ENCODE measurements around the gene NCK1. TPM values are rescaled to one million over a fixed set of nuclear protein-coding genes. Genes with fewer than 3 reads are reported as not detected.
"Not testable (repeated sequence)": the region's sequence is repeated elsewhere in the genome, so short reads cannot be mapped to it uniquely, and the experiment has no call there.

The NCK1 gene
- total and polyA plus RNA-seq, 4 experiments from 2014 or later = 40.3 to 68.4 (median 61.6) TPM

DNA sequence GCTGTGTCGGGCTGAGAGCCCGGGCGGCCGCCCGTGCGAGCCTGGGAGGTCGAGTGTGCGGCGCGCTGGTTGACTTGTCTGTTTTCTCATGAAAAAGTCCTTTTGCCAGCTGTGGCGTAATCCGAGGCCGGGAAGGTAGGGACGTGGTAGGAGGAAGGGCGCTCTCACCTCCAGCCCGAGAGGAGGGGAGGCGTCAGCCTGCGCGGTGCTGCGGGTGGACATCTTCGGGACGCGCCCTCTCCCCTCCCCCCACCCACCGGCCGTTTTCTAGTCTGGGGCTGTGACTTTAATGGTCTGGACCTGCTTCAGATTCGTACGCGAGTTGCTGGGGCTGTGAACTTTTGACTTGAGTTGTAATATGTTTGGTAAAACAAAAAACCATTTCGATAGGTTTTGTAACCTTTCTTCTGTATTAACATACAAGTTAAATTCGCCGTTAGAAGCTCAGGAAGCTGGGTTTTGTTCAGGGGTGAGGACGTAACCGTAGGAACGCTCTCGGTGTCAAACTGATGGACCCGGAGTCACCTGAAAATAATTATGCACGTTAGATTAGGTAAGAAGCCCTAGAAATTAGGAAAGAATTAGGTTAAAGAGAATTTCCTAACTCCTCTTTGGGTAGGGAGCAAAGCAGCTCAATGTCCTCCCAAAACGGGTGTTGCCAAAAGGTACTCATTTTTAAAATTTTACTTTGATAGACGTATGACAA is 762 bp downstream of the NCK1 start:
- intact Hi-C loops (cut with micrococcal nuclease) = loop anchor here (1.0 to 5.0 kb wide), 7 partner anchors 18 to 666 kb away; partner anchors contain the start of genes MSL2 and STAG1
- ChIA-PET POLR2A (ENCODE audit: partially characterized antibody) (interaction anchor here (0.6 to 5.3 kb wide), 29 partner anchors 8 to 673 kb away, joined by 3 to 143 read pairs (median 6); partner anchors contain the start of genes MSL2 and STAG1), CTCF (ENCODE audit: partially characterized antibody) (interaction anchor here (0.6 to 6.9 kb wide), 19 partner anchors 11 to 471 kb away, joined by 3 to 80 read pairs (median 5); partner anchors contain the start of gene STAG1)
- peaks cover 42 to 79% (median 59%) of the 10 kb centered on the region in 4 donors for H3K4me1 Mint-ChIP-seq
- Histone ChIP-seq H3K4me1 (ENCODE audit: insufficient read depth, low read length) (peaks cover 54% of the 10 kb centered on the region), H3K27ac (ENCODE audit: low read depth, low read length) (peak overlapping the region; percentile 91), H3K9me3 (ENCODE audit: control insufficient read depth in 1 of 2, low read length in 2 of 2) (no peaks in the 10 kb centered on the region), H3K4me3 (ENCODE audit: low read length in 2 of 2) (peak overlapping the region; percentile 74 to 89), H3K27me3 (ENCODE audit: insufficient read depth, low read length) (no peaks in the 10 kb centered on the region), H3K36me3 (ENCODE audit: insufficient read depth, low read length) (no peaks in the 10 kb centered on the region)
- no peaks in the 10 kb centered on the region for H3K27me3 Mint-ChIP-seq
- DNase-seq = peak in 2 of 5 donors; percentile 7 to 69
- peak overlapping the region; percentile 98 to 99 (median 98) for H3K27ac Mint-ChIP-seq
- H3K9me3 Mint-ChIP-seq = no peaks in the 10 kb centered on the region
- H3K4me3 Mint-ChIP-seq = peak overlapping the region; percentile 80 to 99 (median 96)
- peaks cover 14 to 37% of the 10 kb centered on the region in 2 donors for H3K36me3 Mint-ChIP-seq

DNA sequence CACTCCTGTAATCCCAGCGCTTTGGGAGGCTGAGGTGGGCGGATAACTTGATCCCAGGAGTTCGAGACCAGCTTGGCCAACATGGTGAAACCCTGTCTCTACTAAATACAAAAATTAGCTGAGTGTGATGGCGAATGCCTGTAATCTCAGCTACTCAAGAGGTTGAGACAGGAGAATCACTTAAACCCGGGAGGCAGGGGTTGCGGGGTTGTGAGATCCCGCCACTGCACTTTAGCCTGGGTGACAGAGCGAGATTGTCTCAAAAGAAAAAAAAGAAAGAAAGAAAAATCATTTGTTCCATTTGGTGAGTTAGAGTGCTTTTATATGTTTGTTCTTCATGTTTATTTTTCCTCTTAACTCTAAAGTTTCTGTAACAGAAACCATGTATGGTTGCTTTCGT is 7.3 kb downstream of the NCK1 start:
- H3K4me3 ChIP-seq (ENCODE audit: low read length in 2 of 2) = no peak overlapping the region
- H3K9me3 ChIP-seq (ENCODE audit: control insufficient read depth in 1 of 2, low read length in 2 of 2) = no peaks in the 10 kb centered on the region
- POLR2A ChIA-PET (ENCODE audit: partially characterized antibody) = no interaction called here
- peaks cover 66% of the 10 kb centered on the region for H3K4me1 ChIP-seq (ENCODE audit: insufficient read depth, low read length)
- intact Hi-C loops (cut with micrococcal nuclease) = no loop called here
- H3K36me3 ChIP-seq (ENCODE audit: insufficient read depth, low read length) = no peaks in the 10 kb centered on the region
- CTCF ChIA-PET (ENCODE audit: partially characterized antibody) = no interaction called here
- no peak overlapping the region for H3K27ac ChIP-seq (ENCODE audit: low read depth, low read length)
- no peaks in the 10 kb centered on the region for H3K27me3 ChIP-seq (ENCODE audit: insufficient read depth, low read length)
- Mint-ChIP-seq H3K36me3 (peaks cover 50% of the 10 kb centered on the region in 2 donors), H3K9me3 (peaks cover 0 to 13% (median 7%) of the 10 kb centered on the region in 8 donors), H3K27me3 (no peaks in the 10 kb centered on the region), H3K4me3 (no peak overlapping the region), H3K4me1 (peaks cover 41 to 81% (median 56%) of the 10 kb centered on the region in 4 donors), H3K27ac (no peak overlapping the region)
- DNase-seq = no peak

DNA sequence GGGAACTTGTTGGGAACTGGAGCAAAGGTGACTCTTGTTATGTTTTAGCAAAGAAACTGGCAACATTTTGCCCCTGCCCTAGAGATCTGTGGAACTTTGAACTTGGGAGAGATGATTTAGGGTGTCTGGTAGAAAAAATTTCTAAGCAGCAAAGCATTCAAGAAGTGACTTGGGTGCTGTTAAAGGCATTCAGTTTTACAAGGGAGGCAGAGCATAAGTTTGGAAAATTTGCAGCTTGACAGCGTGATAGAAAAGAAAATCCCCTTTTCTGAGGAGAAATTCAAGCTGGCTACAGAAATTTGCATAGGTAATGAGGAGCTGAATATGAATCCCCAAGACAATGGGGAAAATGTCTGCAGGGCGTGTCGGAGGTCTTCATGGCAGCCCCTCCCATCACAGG is 10.2 kb downstream of the NCK1 start:
- H3K4me1 ChIP-seq (ENCODE audit: insufficient read depth, low read length) = peaks cover 63% of the 10 kb centered on the region
- H3K36me3 ChIP-seq (ENCODE audit: insufficient read depth, low read length); H3K27me3 ChIP-seq (ENCODE audit: insufficient read depth, low read length); H3K27ac ChIP-seq (ENCODE audit: low read depth, low read length); H3K9me3 ChIP-seq (ENCODE audit: control insufficient read depth in 1 of 2, low read length in 2 of 2); H3K27me3 Mint-ChIP-seq; DNase-seq; intact Hi-C loops (cut with micrococcal nuclease); H3K4me3 ChIP-seq (ENCODE audit: low read length in 2 of 2): not testable (repeated sequence)
- H3K9me3 Mint-ChIP-seq = peaks cover 0 to 13% (median 7%) of the 10 kb centered on the region in 8 donors
- ChIA-PET CTCF (ENCODE audit: partially characterized antibody) (interaction anchor here (1.7 kb wide), 1 partner anchor 141 kb away, joined by 3 read pairs; no protein-coding TSS in a partner anchor), POLR2A (ENCODE audit: partially characterized antibody) (interaction anchor here (3.0 kb wide), 1 partner anchor 10 kb away, joined by 14 read pairs; the partner anchor contains the start of gene NCK1)
- peaks cover 50 to 55% of the 10 kb centered on the region in 2 donors for H3K36me3 Mint-ChIP-seq
- H3K27ac Mint-ChIP-seq = peak overlapping the region in 3 of 7 donors; percentile 29 to 76 (median 42)
- H3K4me3 Mint-ChIP-seq = peak overlapping the region in 6 of 8 donors; percentile 21 to 55 (median 36)
- H3K4me1 Mint-ChIP-seq = peaks cover 39 to 83% (median 55%) of the 10 kb centered on the region in 4 donors

DNA sequence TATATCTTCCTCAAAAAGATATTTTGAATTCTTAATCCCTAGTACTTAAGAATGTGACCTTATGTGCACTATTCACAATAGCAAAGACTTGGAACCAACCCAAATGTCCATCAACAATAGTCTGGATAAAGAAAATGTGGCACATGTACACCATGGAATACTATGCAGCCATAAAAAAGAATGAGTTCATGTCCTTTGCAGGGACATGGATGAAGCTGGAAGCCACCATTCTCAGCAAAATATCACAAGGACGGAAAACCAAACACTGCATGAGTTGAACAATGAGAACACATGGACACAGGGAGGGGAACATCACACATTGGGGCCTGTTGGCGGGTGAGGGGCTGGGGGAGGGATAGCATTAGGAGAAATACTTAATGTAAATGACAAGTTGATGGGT is 17.5 kb downstream of the NCK1 start:
- H3K27ac Mint-ChIP-seq = peak overlapping the region in 1 of 7 donors; percentile 46
- not testable (repeated sequence) for H3K27me3 ChIP-seq (ENCODE audit: insufficient read depth, low read length)

DNA sequence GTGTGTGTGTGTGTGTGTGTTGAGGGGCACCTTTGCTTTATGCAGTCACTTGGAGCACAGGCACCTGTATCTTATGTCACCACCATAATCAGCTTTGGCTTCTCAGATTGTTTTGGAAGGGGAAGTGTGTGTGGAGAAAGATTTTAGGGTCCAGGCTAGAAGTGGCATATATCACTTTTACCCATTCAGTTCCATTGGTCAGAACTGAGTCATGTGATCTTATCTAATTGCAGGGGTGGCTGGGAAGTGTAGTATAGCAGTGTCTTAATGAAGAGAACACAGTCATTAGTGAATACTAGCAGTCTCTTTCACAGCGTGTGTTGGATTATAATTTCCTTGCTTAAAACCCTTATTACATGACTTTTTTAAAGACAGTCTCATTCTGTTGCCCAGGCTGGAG is 20.6 kb downstream of the NCK1 start:
- Histone ChIP-seq H3K4me3 (ENCODE audit: low read length in 2 of 2) (no peak overlapping the region), H3K27me3 (ENCODE audit: insufficient read depth, low read length) (no peaks in the 10 kb centered on the region), H3K9me3 (ENCODE audit: control insufficient read depth in 1 of 2, low read length in 2 of 2) (no peaks in the 10 kb centered on the region), H3K36me3 (ENCODE audit: insufficient read depth, low read length) (no peaks in the 10 kb centered on the region), H3K4me1 (ENCODE audit: insufficient read depth, low read length) (peaks cover 73% of the 10 kb centered on the region), H3K27ac (ENCODE audit: low read depth, low read length) (no peak overlapping the region)
- DNase-seq = peak in 2 of 5 donors; percentile 28
- Mint-ChIP-seq H3K27me3 (no peaks in the 10 kb centered on the region), H3K4me1 (peaks cover 58 to 89% (median 72%) of the 10 kb centered on the region in 4 donors), H3K36me3 (peaks cover 6 to 8% of the 10 kb centered on the region in 2 donors), H3K4me3 (peak overlapping the region in 3 of 8 donors; percentile 11 to 61 (median 37)), H3K27ac (peak overlapping the region; percentile 5 to 91 (median 72)), H3K9me3 (peaks cover 0 to 3% (median 2%) of the 10 kb centered on the region in 8 donors)
- POLR2A ChIA-PET (ENCODE audit: partially characterized antibody) = interaction anchor here (2.2 to 2.7 kb wide), 2 partner anchors 20 to 130 kb away, joined by 7 to 17 read pairs; partner anchors contain the start of genes NCK1 and STAG1
- CTCF ChIA-PET (ENCODE audit: partially characterized antibody) = interaction anchor here (0.6 kb wide), 1 partner anchor 130 kb away, joined by 4 read pairs; the partner anchor contains the start of gene STAG1
- intact Hi-C loops (cut with micrococcal nuclease) = no loop called here

More for the DNA sequence above, 17.5 kb downstream of the NCK1 start:
- H3K9me3 Mint-ChIP-seq; DNase-seq; H3K36me3 ChIP-seq (ENCODE audit: insufficient read depth, low read length); H3K4me3 ChIP-seq (ENCODE audit: low read length in 2 of 2); POLR2A ChIA-PET (ENCODE audit: partially characterized antibody); CTCF ChIA-PET (ENCODE audit: partially characterized antibody); H3K27me3 Mint-ChIP-seq; intact Hi-C loops (cut with micrococcal nuclease); H3K9me3 ChIP-seq (ENCODE audit: control insufficient read depth in 1 of 2, low read length in 2 of 2); H3K27ac ChIP-seq (ENCODE audit: low read depth, low read length): not testable (repeated sequence)
- Mint-ChIP-seq H3K36me3 (peaks cover 11 to 12% of the 10 kb centered on the region in 2 donors), H3K4me3 (peak overlapping the region in 1 of 8 donors; percentile 42), H3K4me1 (peaks cover 52 to 85% (median 66%) of the 10 kb centered on the region in 4 donors)
- H3K4me1 ChIP-seq (ENCODE audit: insufficient read depth, low read length) = peaks cover 59% of the 10 kb centered on the region

DNA sequence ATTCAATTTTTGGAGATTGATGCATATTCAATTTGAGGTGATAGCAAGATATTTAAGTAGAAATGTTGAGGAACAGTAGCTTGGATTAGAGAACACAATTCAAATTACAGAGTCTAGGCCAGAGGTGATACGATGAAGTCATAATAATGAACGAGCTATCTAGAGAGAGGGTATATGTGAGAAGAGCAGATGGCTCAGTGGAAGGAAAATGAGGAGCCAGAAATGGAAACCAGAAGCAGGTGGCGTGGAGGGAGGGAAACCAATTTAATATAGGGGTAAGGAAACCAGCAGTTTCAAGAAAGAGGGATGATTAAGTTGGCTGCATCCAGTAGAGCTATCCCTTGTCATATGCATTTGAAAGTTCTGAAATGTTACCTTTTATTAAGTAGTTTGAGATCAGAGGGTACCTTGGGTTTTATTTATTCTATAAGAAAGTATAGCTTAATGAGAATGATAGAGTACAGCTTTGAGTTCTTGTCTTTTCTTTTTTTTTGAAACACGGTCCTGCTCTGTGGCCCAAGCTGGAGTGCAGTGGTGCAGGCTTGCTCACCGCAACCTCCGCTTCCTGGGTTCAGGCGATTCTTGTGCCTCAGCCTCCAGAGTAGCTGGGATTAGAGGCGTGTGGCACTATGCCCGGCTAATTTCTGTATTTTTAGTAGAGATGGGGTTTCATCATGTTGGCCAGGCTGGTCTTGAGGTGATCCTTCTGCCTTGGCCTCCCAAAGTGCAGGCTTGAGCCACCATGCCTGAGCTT is 22.1 kb downstream of the NCK1 start:
- ChIA-PET CTCF (ENCODE audit: partially characterized antibody) (interaction anchor here (1.6 to 3.4 kb wide), 9 partner anchors 14 to 132 kb away, joined by 3 to 18 read pairs (median 5); partner anchors contain the start of genes NCK1 and STAG1), POLR2A (ENCODE audit: partially characterized antibody) (interaction anchor here (0.9 to 3.1 kb wide), 7 partner anchors 13 to 132 kb away, joined by 3 to 35 read pairs (median 3); partner anchors contain the start of genes NCK1 and STAG1)
- H3K4me3 ChIP-seq (ENCODE audit: low read length in 2 of 2) = no peak overlapping the region
- Mint-ChIP-seq H3K27me3 (no peaks in the 10 kb centered on the region), H3K27ac (peak overlapping the region; percentile 30 to 89 (median 80)), H3K4me3 (peak overlapping the region in 7 of 8 donors; percentile 38 to 63 (median 51)), H3K36me3 (peaks cover 9% of the 10 kb centered on the region in 2 donors), H3K4me1 (peaks cover 57 to 90% (median 75%) of the 10 kb centered on the region in 4 donors), H3K9me3 (peaks cover 0 to 3% (median under 1%) of the 10 kb centered on the region in 8 donors)
- no peak overlapping the region for H3K27ac ChIP-seq (ENCODE audit: low read depth, low read length)
- intact Hi-C loops (cut with micrococcal nuclease) = no loop called here
- no peak for DNase-seq
- H3K27me3 ChIP-seq (ENCODE audit: insufficient read depth, low read length) = no peaks in the 10 kb centered on the region
- H3K4me1 ChIP-seq (ENCODE audit: insufficient read depth, low read length) = peaks cover 86% of the 10 kb centered on the region
- no peaks in the 10 kb centered on the region for H3K9me3 ChIP-seq (ENCODE audit: control insufficient read depth in 1 of 2, low read length in 2 of 2)
- no peaks in the 10 kb centered on the region for H3K36me3 ChIP-seq (ENCODE audit: insufficient read depth, low read length)

Data from CD4-positive, alpha-beta memory T cell (primary cell).